Glutamatergic neuron (in vitro differentiated cells): ENCODE measurements around the gene BEST1. TPM values are rescaled to one million over a fixed set of nuclear protein-coding genes. Genes with fewer than 3 reads are reported as not detected.

Experiments
- DNase-seq: peaks from one replicate; pipeline ENCODE4 v3.0.0; 2022
- H3K27ac Mint-ChIP-seq: one replicate; pipeline ENCODE4 v1.8.0; 2020; ENCODE audit warnings: mild to moderate bottlenecking, mixed read lengths, inconsistent platforms; ENCODE audit not compliant: unreplicated experiment
- H3K27me3 Mint-ChIP-seq: one replicate; pipeline ENCODE4 v1.8.0; 2020; ENCODE audit warnings: mild to moderate bottlenecking, moderate library complexity, mixed read lengths, inconsistent platforms; ENCODE audit not compliant: unreplicated experiment
- H3K36me3 Mint-ChIP-seq: one replicate; pipeline ENCODE4 v1.8.0; 2020; ENCODE audit warnings: mild to moderate bottlenecking, mixed read lengths, inconsistent platforms; ENCODE audit not compliant: unreplicated experiment
- H3K4me1 Mint-ChIP-seq: one replicate; pipeline ENCODE4 v1.8.0; 2020; ENCODE audit warnings: mild to moderate bottlenecking, low read depth, mixed read lengths, inconsistent platforms; ENCODE audit not compliant: unreplicated experiment
- H3K4me3 Mint-ChIP-seq: one replicate; pipeline ENCODE4 v1.8.0; 2020; ENCODE audit warnings: mild to moderate bottlenecking, mixed read lengths, inconsistent platforms; ENCODE audit not compliant: unreplicated experiment
- H3K9me3 Mint-ChIP-seq: one replicate; pipeline ENCODE4 v1.8.0; 2020; ENCODE audit warnings: mild to moderate bottlenecking, moderate library complexity, mixed read lengths, inconsistent platforms; ENCODE audit not compliant: unreplicated experiment
- total RNA-seq: library from RNA; stranded (reverse); fragmentation: NEBNext Ultra II Directional; extraction: Animal tissue kit (Norgen Biotek cat#: 25700); gene quantifications from one replicate; pipeline ENCODE4 v1.2.1, GENCODE V29; 2021; ENCODE audit not compliant: unreplicated experiment
- TF ChIP-seq, protein P1 (sequence below): fragments of 200-600 bp; sonication (generic); IDR thresholded peaks from one replicate; pipeline ENCODE4 v1.5.0; 2021; ENCODE audit not compliant: partially characterized antibody, unreplicated experiment

The BEST1 gene
- total RNA-seq, 1 donor from 2014 or later = 4.6 TPM

DNA sequence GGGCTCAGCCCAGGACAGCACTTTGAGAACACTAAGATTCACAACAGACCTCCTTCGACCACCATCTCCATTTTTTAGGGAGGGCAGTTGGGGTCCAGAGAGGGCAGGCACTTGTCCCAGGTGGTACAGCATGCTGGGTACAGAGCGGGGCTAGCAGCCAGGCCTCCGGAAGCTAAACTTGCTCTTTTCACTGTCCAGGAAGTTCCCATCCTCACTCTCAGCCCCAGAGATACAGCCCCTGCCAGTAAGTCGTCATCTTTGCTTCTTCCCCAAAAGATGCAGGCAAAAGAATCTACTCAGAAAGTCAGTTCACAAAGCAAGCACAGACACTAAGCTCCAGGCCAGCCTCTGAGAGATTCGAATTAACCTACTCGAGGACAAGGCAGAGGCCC is 26.1 kb upstream of the BEST1 start:
- Mint-ChIP-seq H3K4me3 (no peak overlapping the region), H3K36me3 (no peaks in the 10 kb centered on the region), H3K9me3 (peaks cover 5% of the 10 kb centered on the region), H3K27ac (no peak overlapping the region), H3K4me1 (no peaks in the 10 kb centered on the region), H3K27me3 (no peaks in the 10 kb centered on the region)
- TF ChIP-seq, protein P1, sequence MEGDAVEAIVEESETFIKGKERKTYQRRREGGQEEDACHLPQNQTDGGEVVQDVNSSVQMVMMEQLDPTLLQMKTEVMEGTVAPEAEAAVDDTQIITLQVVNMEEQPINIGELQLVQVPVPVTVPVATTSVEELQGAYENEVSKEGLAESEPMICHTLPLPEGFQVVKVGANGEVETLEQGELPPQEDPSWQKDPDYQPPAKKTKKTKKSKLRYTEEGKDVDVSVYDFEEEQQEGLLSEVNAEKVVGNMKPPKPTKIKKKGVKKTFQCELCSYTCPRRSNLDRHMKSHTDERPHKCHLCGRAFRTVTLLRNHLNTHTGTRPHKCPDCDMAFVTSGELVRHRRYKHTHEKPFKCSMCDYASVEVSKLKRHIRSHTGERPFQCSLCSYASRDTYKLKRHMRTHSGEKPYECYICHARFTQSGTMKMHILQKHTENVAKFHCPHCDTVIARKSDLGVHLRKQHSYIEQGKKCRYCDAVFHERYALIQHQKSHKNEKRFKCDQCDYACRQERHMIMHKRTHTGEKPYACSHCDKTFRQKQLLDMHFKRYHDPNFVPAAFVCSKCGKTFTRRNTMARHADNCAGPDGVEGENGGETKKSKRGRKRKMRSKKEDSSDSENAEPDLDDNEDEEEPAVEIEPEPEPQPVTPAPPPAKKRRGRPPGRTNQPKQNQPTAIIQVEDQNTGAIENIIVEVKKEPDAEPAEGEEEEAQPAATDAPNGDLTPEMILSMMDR = no peak
- no peak for DNase-seq

DNA sequence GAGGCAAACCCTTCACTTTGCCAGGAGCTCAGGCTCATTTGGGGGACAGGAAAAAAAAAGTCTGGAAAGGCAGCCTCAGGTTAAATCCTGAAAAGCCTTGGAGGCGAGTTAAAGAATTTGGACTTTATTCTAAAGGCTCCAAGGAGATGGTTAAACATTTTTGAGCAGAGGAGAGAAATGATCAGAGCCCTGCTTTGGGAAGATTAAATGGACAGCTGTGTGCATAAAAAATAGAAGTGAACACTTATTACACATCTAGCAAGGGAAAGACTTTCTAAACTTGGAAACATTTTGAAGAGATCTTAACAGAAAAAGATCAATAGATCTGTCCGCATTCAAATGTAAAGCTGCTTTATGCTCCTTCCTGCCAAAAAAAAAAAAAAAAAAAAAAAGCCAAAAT is 24.4 kb upstream of the BEST1 start:
- no peak for DNase-seq
- H3K9me3 Mint-ChIP-seq = peaks cover 5% of the 10 kb centered on the region
- H3K4me3 Mint-ChIP-seq = no peak overlapping the region
- no peaks in the 10 kb centered on the region for H3K36me3 Mint-ChIP-seq
- TF ChIP-seq, protein P1 = no peak
- no peak overlapping the region for H3K27ac Mint-ChIP-seq
- no peaks in the 10 kb centered on the region for H3K27me3 Mint-ChIP-seq
- H3K4me1 Mint-ChIP-seq = no peaks in the 10 kb centered on the region

DNA sequence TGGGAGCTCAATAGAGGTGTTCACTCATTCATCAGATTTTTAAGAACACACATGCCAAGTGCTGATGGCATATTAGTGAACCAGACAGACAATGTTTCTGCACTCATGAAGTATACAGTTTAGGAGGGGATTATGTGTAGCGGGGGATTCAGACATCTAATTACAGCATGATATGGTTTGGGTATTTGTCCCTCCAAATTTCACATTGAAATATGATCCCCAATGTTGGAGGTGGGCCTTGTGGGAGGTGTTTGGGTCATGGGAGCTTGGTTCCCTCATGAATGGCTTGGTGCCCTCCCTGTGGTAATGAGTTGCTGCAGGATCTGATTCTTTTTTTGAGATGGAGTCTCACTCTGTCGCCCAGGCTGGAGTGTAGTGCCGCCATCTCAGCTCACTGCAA is 23.9 kb upstream of the BEST1 start:
- DNase-seq = no peak
- H3K36me3 Mint-ChIP-seq = no peaks in the 10 kb centered on the region
- H3K9me3 Mint-ChIP-seq = peaks cover 5% of the 10 kb centered on the region
- H3K4me1 Mint-ChIP-seq = no peaks in the 10 kb centered on the region
- no peaks in the 10 kb centered on the region for H3K27me3 Mint-ChIP-seq
- TF ChIP-seq, protein P1 = no peak
- H3K4me3 Mint-ChIP-seq = no peak overlapping the region
- no peak overlapping the region for H3K27ac Mint-ChIP-seq

DNA sequence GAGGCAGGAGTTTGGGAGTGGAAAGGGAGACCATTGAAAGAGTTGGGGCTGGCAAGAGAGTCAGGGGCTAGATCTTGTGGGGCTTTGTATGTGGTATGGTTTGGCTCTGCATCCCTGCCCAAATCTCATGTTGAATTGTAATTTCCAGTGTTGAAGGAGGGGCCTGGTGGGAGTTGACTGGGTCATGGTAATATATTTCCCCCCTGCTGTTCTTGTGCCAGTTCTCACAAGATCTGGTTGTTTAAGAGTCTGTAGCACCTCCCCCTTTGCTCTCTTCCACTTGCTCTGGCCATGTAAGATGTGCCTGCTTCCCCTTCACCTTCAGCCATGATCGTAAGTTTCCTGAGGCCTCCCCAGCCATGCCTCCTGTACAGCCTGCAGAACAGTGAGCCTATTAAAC is 22.6 kb upstream of the BEST1 start:
- DNase-seq = no peak
- Mint-ChIP-seq H3K4me3 (no peak overlapping the region), H3K4me1 (no peaks in the 10 kb centered on the region), H3K27ac (no peak overlapping the region), H3K9me3 (peaks cover 7% of the 10 kb centered on the region), H3K36me3 (no peaks in the 10 kb centered on the region), H3K27me3 (peaks cover 2% of the 10 kb centered on the region)
- TF ChIP-seq, protein P1 = no peak

DNA sequence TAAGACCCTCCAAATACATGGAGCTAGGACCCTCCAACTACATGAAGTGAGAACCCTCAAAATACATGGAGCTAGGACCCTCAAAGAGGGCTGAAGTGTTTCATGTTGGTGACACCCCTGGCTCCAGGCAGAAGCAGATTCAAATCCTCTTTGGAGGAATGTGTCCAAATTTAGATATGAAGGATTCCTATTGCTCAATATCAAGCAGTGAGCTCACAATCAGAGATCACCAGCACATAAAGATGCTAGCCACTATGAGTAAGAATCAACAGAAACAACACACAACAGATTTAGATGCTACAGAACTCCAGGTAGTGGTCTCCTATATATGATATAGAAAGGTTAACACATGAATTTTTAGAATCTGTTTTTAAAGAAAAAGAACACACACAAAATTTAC is 21.5 kb upstream of the BEST1 start:
- H3K36me3 Mint-ChIP-seq = peaks cover 6% of the 10 kb centered on the region
- H3K9me3 Mint-ChIP-seq = peaks cover 8% of the 10 kb centered on the region
- H3K4me1 Mint-ChIP-seq = no peaks in the 10 kb centered on the region
- no peak for DNase-seq
- no peak overlapping the region for H3K4me3 Mint-ChIP-seq
- TF ChIP-seq, protein P1 = no peak
- peaks cover 2% of the 10 kb centered on the region for H3K27me3 Mint-ChIP-seq
- H3K27ac Mint-ChIP-seq = no peak overlapping the region
